AG09319 (cell line): ENCODE data around the gene YPEL3.

ENCODE experiments used
- DNase-seq: peaks from one replicate; pipeline ENCODE4 v3.0.0-alpha.2; 2010; ENCODE audit warnings: low read depth; ENCODE audit errors: extremely low read depth
- CTCF ChIP-seq: IDR thresholded peaks from 2 replicates; pipeline ENCODE4 v1.5.1; 2011; ENCODE audit warnings: low read depth, mild to moderate bottlenecking, inconsistent platforms, low read length, moderate library complexity

Gene YPEL3

GRCh38 chr16:30096105-30096861, at the start of gene YPEL3:
Gene YPEL3 (minus strand): TSS chr16:30096213. CDS start chr16:30095482, 731 bp downstream.
- DNase-seq: peak; percentile 78
- no peak for TF ChIP-seq CTCF

DNA sequence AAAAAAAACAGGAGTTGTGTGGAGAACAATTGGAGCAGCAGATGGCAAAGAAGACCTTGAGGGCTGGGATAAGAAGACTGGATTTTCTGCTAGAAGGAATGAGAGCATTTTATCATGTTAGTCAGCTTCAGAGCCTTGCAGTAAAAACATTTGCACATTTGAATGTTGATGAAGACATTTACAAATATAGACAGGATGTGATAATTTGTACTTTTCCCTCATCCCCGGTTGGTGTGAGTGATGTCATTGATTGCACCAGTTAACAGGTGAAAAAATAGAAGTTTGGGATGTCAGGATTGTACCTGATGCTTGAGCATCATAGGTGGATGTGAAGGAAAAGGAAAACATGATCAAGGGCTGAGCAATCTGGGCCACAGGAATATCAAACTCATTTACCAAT, 49.6 kb upstream of the YPEL3 start:
- DNase-seq: no peak

GRCh38 chr16:30144917-30145316, 48.9 kb upstream of the YPEL3 start:
- DNase-seq: no peak
- TF ChIP-seq CTCF: no peak

More for the DNA sequence above, 49.6 kb upstream of the YPEL3 start:
- TF ChIP-seq CTCF: no peak

GRCh38 chr16:30144017-30144416, 48.0 kb upstream of the YPEL3 start:
- TF ChIP-seq CTCF: no peak
- DNase-seq: no peak

GRCh38 chr16:30143347-30143702, 47.3 kb upstream of the YPEL3 start:
- no peak for TF ChIP-seq CTCF
- no peak for DNase-seq

DNA sequence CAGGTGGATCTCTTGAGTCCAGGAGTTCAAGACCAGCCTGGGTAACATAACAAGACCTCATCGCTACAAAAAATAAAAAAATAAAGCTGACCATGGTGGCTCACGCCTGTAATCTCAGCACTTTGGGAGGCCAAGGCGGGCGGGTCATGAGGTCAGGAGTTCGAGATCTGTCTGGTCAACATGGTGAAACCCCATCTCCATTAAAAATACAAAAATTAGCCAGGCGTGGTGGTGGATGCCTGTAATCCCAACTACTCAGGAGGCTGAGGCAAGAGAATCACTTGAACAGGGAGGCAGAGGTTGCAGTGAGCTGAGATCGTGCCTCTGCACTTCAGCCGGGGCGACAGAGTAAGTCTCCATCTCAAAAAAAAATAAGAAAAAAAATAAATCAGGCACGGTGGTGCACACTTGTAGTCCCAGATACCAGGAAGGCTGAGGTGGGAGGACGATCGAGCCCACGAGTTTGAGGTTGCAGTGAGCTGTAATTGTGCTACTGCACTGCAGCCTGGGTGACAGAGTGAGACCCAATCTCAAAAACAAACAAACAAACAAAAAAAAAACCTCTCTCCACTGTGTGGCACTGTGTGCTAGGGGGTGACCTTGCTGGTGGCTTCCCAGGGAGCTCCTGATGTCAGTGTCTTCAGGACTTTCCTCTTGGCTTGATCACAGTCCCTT, 46.8 kb upstream of the YPEL3 start:
- no peak for TF ChIP-seq CTCF

GRCh38 chr16:30141750-30142149, 45.7 kb upstream of the YPEL3 start:
- no peak for TF ChIP-seq CTCF
- DNase-seq: no peak

More for the DNA sequence above, 46.8 kb upstream of the YPEL3 start:
- DNase-seq: no peak
